HUES6 (cell line): ENCODE measurements around the gene EME1.
"Not testable (repeated sequence)": the region's sequence is repeated elsewhere in the genome, so short reads cannot be mapped to it uniquely, and the experiment has no call there.

Source experiments
- H3K27ac ChIP-seq: 2 replicates; pipeline ENCODE4 v1.7.0; 2013; ENCODE audit warnings: low read depth, mild to moderate bottlenecking, low read length, inconsistent platforms
- H3K27me3 ChIP-seq: 2 replicates; pipeline ENCODE4 v1.6.1; 2013; ENCODE audit warnings: low read length; ENCODE audit not compliant: control insufficient read depth, insufficient read depth
- H3K36me3 ChIP-seq: 2 replicates; pipeline ENCODE4 v1.6.1; 2013; ENCODE audit warnings: low read length; ENCODE audit not compliant: control insufficient read depth, insufficient read depth
- H3K4me1 ChIP-seq: 2 replicates; pipeline ENCODE4 v1.6.1; 2013; ENCODE audit warnings: low read length; ENCODE audit not compliant: control insufficient read depth, insufficient read depth
- H3K4me3 ChIP-seq: 2 replicates; pipeline ENCODE4 v1.5.1; 2013; ENCODE audit warnings: low read depth, low read length
- H3K9ac ChIP-seq: one replicate; pipeline ENCODE4 v1.6.1; 2013; ENCODE audit warnings: mild to moderate bottlenecking, low read length
- H3K9me3 ChIP-seq: 2 replicates; pipeline ENCODE4 v1.6.1; 2013; ENCODE audit warnings: low read depth, low read length; ENCODE audit not compliant: control insufficient read depth, insufficient read depth

The EME1 gene

DNA sequence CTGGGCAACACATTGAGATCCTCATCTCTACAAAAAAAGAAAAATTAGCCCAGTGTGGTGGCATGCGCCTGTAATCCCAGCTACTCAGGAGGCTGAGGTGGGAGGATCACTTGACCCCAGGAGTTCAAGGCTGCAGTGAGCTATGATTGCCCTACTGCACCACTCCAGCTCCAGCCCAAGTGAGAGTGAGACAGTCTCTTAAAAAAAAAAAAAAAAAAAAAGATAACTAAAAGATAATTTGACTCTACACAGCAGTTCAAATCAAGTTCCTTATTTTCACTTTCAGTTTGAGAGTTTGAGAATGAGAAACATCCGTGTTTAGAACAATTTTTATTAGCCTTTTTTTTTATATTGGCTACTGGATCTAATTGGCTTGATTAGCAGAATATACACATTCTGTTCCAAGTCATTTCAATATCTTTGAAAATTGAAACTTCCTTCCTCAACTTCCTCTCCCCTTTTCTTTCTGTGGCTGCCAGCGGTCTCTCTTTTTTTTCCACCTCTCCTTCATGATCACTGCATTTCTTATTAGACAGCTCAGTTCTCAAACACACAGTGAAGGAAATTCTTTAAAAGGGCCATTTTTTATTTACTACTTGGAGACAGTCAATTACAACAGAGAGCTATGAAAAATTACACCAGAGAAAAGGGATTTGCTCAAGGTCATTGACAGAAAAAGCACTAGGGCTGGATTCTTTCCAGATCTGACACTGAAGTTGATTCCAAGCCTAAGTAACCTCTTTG is 48.5 kb downstream of the EME1 start:
- Histone ChIP-seq H3K27ac (no peak overlapping the region), H3K27me3 (peaks cover 7% of the 10 kb centered on the region), H3K36me3 (no peaks in the 10 kb centered on the region), H3K4me1 (peaks cover 9% of the 10 kb centered on the region; the same call in 1 of the 2 replicates), H3K4me3 (no peak overlapping the region), H3K9ac (no peak overlapping the region), H3K9me3 (no peaks in the 10 kb centered on the region)

DNA sequence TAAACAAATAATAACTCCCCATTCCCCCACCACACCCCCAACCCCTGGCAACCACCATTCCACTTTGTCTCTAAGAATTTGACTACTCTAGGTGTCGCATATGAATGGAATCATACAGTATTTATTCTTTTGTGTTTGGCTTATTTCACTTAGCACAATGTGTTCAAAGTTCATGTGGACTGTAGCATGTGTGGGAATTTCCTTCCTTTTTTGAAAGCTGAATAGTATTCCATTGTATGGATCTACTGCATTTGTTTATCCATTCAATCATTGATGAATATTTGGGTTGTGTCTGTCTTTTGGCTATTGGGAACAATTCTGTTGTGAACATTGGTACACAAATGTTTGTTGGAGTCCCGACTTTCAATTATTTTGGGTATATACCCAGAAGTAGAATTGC is 49.7 kb downstream of the EME1 start:
- Histone ChIP-seq H3K36me3 (no peaks in the 10 kb centered on the region), H3K27ac (no peak overlapping the region), H3K27me3 (peaks cover 7% of the 10 kb centered on the region), H3K4me3 (no peak overlapping the region), H3K4me1 (peaks cover 18% of the 10 kb centered on the region), H3K9me3 (no peaks in the 10 kb centered on the region), H3K9ac (no peak overlapping the region)

DNA sequence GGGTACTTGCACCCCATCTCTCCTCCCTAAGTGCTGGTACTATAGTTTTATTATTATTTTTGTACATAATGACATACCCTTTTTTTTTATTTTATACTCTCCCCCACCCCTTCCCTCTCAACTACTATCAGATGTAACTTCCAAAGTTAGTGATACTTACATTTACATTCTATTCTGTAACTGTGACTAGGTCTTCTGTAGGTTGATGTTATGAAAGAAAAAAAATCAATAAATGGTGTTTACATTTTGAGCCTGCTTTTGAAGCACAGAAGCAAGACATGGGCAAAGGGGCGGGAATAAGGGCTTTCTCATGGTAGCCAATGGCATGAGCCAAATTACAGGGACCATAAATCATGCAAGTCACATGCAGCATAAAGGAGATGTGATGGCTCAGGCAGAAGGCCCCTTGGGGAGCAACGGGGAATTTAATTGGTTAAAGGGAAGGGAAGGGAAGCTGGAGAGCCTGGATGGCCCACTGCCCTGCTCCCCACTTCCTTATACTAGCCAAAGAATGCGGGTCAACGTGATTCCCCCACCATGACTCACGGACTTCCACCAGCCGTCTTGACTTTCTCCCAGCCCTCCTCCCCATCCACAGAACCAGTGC is 50.6 kb downstream of the EME1 start:
- H3K4me1 ChIP-seq, result peaks cover 18% of the 10 kb centered on the region
- no peak overlapping the region for H3K9ac ChIP-seq
- no peaks in the 10 kb centered on the region for H3K36me3 ChIP-seq
- H3K27me3 ChIP-seq, result peaks cover 7% of the 10 kb centered on the region
- no peak overlapping the region for H3K4me3 ChIP-seq
- no peaks in the 10 kb centered on the region for H3K9me3 ChIP-seq
- no peak overlapping the region for H3K27ac ChIP-seq

DNA sequence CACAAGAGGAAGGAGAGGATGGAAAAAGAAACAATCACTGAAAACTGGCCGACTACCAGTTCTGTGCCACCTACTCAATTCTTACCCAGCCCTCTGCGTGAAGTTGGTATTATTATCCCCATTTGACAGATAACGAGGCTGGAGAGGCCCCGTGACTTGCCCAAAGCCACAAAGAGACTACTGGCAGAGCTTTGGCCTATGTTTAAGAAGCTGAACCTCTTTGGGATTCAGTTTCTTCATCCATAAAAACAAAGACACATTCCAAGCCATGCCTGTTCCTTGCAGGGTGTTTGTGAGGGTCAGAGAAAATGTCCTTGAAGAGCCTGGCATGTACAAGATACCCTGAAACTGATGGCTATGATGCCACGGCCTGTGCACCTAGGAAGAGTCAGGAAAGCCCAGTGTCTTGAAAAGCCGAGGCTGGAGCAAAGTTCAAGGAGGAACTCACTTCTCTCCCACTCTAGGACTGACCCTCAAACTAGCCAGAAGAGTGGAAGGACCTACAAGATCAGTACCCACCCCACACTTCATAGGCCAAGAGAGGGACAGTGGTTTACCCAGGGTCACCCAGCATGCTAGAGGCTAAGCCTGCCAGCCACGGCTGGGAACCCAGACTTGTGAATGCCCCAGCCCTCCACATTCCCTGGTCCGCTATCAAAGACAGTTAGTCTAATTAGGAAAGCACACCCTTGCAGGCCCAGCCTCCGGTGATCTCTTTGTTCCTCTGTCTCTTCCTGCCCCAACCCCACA is 51.4 kb downstream of the EME1 start:
- Histone ChIP-seq H3K4me1 (peaks cover 18% of the 10 kb centered on the region), H3K36me3 (peaks cover 3% of the 10 kb centered on the region; the same call in 1 of the 2 replicates), H3K27ac (no peak overlapping the region), H3K9me3 (no peaks in the 10 kb centered on the region), H3K27me3 (peaks cover 7% of the 10 kb centered on the region), H3K9ac (no peak overlapping the region), H3K4me3 (no peak overlapping the region)

DNA sequence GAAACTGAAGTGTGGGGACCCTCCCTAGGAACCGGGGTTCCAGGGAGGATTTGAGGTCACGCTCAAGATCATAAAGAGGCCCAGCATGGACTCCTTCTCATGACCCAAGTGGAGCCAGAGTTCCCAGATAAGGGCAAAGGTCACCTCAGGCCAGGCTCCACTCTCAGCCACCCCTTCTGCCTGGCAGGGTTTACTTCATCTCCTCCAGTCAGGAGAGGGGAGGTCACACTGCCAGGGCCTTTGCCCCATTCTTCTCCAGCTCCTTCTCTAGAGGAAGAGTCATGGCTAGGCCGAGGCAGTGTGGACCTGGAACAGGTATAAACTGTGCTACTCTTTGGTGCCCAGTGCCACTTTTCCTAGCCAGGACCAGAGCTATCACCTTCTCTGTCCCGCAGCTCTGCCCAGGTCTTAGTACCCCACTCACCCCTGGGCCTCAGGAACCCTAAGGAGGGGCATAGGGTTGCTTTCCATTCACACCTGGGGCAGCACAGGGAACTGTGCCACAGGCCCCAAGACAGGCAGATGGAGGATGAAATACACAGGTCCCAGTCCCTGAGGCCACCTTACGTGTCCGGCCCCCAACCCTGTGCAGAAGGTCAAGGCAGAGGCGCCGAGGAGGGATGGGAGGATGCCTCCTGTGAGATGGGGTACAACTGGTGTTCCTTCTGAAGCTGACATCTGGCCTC is 52.1 kb downstream of the EME1 start:
- Histone ChIP-seq H3K27me3 (peaks cover 7% of the 10 kb centered on the region), H3K9me3 (no peaks in the 10 kb centered on the region), H3K36me3 (peaks cover 3% of the 10 kb centered on the region; the same call in 1 of the 2 replicates), H3K9ac (peak overlapping the region; percentile 67), H3K4me1 (peaks cover 18% of the 10 kb centered on the region), H3K27ac (no peak overlapping the region), H3K4me3 (peak overlapping the region; percentile 70)

DNA sequence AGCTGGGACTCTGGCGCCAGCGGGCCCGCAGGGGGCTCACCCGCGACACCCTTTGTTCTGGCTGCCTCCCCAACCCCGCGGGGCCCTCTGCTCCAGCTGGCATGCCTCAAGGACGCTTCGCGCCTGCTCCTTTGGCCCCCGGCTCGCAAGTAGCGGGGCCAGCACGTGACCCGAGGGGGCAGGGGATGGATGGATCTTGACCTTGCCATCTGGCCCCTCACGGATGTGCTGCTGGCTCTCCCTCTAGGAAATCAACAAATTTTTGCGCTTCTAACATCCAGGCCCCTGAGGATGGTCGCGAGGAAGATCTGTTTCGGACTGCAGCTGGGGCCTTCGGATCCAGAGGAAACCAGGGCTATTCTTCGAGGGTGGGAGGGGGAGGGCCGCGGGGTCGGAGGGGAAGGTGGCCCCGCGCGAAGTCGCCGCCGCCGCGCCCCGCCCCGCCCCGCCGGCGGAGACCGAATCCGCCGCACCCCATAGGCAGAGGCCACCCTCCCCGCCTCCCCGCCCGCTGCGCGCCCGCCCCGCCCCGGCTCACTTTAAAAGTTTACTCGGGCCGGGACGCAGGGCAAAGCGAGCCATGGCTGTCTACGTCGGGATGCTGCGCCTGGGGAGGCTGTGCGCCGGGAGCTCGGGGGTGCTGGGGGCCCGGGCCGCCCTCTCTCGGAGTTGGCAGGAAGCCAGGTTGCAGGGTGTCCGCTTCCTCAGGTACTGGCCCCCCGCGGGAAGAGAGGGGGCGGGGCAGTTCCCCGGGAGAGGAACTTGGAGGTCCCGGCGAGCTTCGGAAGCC is 52.8 kb downstream of the EME1 start, which contains the start of gene ACSF2:
ACSF2 (plus strand) TSS at position 537 of the 790 bp plus-strand sequence; CDS start at position 581, 44 bp downstream.
- H3K36me3 ChIP-seq, result peaks cover 3% of the 10 kb centered on the region; the same call in 1 of the 2 replicates
- peaks cover 7% of the 10 kb centered on the region for H3K27me3 ChIP-seq
- H3K27ac ChIP-seq, result no peak within 1 kb of the TSS
- no peaks in the 10 kb centered on the region for H3K9me3 ChIP-seq
- H3K9ac ChIP-seq, result peak within 1 kb of the TSS; percentile 67
- H3K4me1 ChIP-seq, result peaks cover 18% of the 10 kb centered on the region
- peak within 1 kb of the TSS; percentile 70 for H3K4me3 ChIP-seq

DNA sequence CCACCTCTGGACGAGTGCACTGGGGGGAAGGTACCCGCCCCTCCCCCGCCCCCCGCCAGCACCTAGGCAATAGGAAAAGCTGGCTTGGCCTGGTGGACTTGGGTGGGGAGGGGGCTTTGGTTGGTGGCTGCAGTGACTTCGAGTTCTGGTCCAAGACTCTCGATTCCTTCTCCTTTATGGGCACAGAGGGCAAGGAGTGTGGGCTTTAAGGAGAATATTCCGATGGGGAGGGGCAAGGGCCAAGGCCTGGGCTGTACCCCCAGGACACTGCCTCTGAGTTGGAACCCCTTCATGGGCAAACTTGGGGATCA is 53.4 kb downstream of the EME1 start:
- peak overlapping the region; percentile 43 for H3K9ac ChIP-seq
- peak overlapping the region; percentile 70 for H3K4me3 ChIP-seq
- H3K36me3 ChIP-seq, result peaks cover 3% of the 10 kb centered on the region; the same call in 1 of the 2 replicates
- H3K9me3 ChIP-seq, result no peaks in the 10 kb centered on the region
- H3K4me1 ChIP-seq, result peaks cover 22% of the 10 kb centered on the region
- peaks cover 7% of the 10 kb centered on the region for H3K27me3 ChIP-seq
- no peak overlapping the region for H3K27ac ChIP-seq

DNA sequence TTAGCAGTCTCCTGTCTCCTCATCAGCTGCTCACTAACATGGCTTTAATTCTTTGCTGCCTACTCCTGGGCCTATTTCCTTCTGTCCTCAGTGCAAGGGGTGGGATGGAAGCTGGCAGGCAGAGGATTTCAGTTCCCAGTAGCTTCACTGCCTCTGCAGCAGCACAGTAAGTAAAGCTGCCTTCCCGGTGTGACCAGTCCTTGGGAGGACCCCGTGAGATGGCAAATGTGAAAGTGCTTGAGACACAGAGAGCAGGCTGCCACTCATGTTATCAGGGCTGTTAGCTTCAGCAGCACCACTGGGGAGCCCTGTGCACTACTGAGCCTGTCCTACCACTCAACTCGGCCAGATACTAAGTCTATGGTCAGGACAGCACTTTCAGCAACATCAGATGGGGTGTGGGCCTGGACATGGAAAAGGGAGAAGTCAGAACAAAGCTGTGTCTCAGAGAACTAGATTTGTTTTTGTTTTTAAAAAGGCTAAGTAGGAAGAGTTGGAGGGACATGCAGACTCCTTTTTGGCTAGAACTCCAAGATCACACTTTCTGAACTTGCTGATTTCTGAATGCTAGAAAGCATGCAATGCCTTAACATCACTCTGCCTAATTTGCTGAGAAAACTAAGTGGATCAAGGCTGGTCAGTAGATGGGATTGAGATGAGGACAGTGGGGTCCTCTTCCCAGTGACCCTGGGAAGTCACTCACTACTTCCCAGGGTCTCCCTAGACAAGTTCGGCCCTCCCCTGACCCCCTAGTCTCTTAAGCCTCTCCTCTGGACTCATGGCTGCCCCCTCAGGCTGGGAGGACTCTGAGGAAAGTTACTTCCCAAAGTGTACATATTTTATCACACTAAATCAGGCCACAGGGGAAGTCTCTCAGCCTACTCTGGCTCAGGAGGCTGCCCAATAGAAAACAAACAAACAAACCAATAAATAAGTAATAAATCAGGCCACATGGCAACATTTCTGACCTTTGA is 54.1 kb downstream of the EME1 start:
- H3K9me3 ChIP-seq, result no peaks in the 10 kb centered on the region
- peak overlapping the region; percentile 70 for H3K4me3 ChIP-seq
- peaks cover 7% of the 10 kb centered on the region for H3K27me3 ChIP-seq
- peaks cover 22% of the 10 kb centered on the region for H3K4me1 ChIP-seq
- H3K9ac ChIP-seq, result peak overlapping the region; percentile 43
- H3K36me3 ChIP-seq, result peaks cover 3% of the 10 kb centered on the region; the same call in 1 of the 2 replicates
- no peak overlapping the region for H3K27ac ChIP-seq

DNA sequence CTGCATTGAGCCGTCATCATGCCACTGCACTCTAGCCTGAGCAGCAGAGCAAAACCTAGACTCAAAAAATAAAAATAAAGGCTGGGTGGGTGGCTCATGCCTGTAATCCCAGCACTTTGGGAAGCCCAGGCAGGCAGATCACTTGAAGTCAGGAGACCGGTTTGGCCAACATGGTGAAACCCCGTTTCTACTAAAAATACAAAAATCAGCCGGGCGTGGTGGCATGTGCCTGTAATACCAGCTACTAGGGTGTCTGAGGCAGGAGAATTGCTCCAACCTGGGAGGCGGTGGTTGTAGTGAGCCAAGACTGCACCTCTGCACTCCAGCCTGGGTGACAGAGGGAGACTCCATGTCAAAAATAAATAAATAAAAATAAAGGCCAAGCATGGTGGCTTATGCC is 55.1 kb downstream of the EME1 start:
- peaks cover 22% of the 10 kb centered on the region for H3K4me1 ChIP-seq
- H3K4me3 ChIP-seq, H3K27me3 ChIP-seq, H3K9ac ChIP-seq, H3K27ac ChIP-seq, H3K36me3 ChIP-seq, H3K9me3 ChIP-seq: not testable (repeated sequence)
